Activated naive CD4-positive, alpha-beta T cell treated with anti-CD3 and anti-CD28 coated beads for 36 hours (primary cell): Measurements from ENCODE around the gene FAM72A. TPM values are rescaled to one million over a fixed set of nuclear protein-coding genes. Genes with fewer than 3 reads are reported as not detected.

Source experiments
- total RNA-seq, 2 experiments: library from RNA; stranded (reverse); gene quantifications; one replicate each; pipeline ENCODE4 v1.2.3, GENCODE V29; 2021

FAM72A gene
- total RNA-seq, 2 experiments from 2014 or later: 55.1 to 56.0 TPM

Other genes with a start within 250 kb of the FAM72A start
- not detected for gene RAB7B, start 199.4 kb downstream of the FAM72A start, total RNA-seq
- not detected for gene CTSE, start 178.9 kb downstream of the FAM72A start, total RNA-seq
- not detected for gene RHEX, start 149.7 kb downstream of the FAM72A start, total RNA-seq
- gene AVPR1B, start 85.5 kb downstream of the FAM72A start, total RNA-seq: not detected
- 10 to 100 TPM; 42.4 to 47.8 TPM for gene SRGAP2, start 702 bp upstream of the FAM72A start, total RNA-seq